LNCAP (cell line): ENCODE measurements around the gene RGPD3.

Source experiments
- TF ChIP-seq, protein P1 (sequence below): fragments of 450-650 bp; IDR thresholded peaks from 2 replicates; pipeline ENCODE4 v1.5.1; 2017; ENCODE audit warnings: mild to moderate bottlenecking

The RGPD3 gene

DNA sequence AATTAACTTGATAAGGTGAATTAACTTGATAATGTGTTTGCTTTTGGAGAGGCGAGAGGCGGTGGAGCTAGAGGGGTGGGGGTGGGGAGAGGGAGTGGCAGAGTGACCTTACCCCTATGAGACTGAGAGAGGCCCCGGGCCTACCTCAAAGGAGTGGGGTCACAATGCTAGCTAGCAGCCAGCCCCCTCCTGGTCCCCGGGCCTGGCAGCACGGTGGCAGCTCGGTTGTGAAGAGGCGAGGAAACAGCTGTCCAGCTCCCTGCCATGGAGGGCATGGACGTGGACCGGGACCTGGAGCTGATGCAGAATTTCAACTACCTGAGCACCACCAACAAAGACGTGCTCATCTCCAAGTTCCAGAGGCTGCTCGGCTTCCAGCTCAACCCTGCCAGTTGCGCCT is 123.9 kb downstream of the RGPD3 start:
- TF ChIP-seq, protein P1, sequence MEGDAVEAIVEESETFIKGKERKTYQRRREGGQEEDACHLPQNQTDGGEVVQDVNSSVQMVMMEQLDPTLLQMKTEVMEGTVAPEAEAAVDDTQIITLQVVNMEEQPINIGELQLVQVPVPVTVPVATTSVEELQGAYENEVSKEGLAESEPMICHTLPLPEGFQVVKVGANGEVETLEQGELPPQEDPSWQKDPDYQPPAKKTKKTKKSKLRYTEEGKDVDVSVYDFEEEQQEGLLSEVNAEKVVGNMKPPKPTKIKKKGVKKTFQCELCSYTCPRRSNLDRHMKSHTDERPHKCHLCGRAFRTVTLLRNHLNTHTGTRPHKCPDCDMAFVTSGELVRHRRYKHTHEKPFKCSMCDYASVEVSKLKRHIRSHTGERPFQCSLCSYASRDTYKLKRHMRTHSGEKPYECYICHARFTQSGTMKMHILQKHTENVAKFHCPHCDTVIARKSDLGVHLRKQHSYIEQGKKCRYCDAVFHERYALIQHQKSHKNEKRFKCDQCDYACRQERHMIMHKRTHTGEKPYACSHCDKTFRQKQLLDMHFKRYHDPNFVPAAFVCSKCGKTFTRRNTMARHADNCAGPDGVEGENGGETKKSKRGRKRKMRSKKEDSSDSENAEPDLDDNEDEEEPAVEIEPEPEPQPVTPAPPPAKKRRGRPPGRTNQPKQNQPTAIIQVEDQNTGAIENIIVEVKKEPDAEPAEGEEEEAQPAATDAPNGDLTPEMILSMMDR, result no peak

DNA sequence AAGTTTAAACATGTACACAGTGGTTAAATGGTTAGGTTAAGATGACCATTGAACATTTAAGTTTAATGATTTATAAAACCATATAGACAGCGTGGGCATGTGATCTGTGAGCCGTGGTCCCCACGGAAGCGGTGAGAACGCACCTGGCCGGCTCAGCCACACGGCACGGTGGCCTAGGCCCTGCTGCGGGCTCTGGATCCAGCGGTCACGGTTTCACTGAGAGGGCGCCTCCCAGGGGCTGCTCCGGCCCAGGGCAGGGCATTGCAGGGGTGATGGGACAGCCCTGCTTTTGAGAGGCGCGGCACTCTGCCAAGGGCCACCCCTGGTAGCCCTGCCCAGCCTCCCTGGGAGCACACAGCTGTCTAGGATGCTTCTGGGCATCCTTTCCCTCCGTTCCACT is 124.9 kb downstream of the RGPD3 start:
- TF ChIP-seq, protein P1, result no peak

DNA sequence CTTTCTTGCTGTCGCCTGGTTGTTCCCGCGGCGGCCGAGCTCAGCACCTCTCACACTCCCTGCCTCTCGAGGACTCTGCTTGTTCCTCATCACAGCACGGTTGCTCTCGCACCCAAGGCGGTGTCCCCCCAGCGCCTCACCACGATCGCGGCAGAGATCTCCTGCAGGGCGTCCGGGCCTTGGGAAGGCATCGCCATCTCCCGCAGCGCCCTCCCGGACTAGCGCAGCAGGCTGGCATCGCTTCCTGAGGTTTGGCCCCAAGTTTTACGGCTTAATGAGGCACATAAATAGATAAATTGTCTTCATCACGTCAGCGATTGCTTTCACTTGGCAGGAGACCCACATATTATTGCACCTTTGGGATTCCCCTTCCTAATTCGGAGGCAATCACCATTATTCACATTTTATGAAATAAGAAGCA is 125.4 kb downstream of the RGPD3 start:
- TF ChIP-seq, protein P1, result no peak

DNA sequence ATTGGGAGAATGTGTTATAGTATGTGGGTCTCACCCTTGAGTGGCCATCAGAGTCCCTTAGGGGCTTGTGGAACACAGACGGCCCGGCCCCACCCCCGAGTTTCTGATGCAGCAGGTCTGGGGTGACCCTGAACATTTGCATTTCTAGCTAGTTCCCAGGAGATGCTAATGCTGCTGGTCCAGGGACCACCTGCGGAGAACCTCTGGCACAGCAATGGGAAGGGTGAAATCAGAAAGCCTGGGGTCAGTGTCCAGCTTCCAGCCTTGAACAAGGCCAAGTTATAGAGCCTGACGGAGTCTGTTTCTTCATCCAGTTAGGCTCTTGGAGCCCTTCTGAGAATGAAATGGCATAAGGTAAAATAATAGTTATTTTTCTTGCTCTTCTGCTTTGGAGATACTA is 126.5 kb downstream of the RGPD3 start:
- TF ChIP-seq, protein P1, result no peak
